HCT116 (cell line): ENCODE results near the gene PRSS27.

Source experiments
- ATF3 ChIP-seq: IDR thresholded peaks from 2 replicates; pipeline ENCODE4 v1.6.1; 2012
- ELF1 ChIP-seq: IDR thresholded peaks from 2 replicates; pipeline ENCODE4 v1.6.1; 2012; ENCODE audit warnings: low read depth, borderline replicate concordance
- POLR2AphosphoS5 ChIP-seq: IDR thresholded peaks from 2 replicates; pipeline ENCODE4 v1.6.1; 2011; ENCODE audit warnings: mild to moderate bottlenecking, low read depth, low read length, moderate library complexity
- RAD21 ChIP-seq: IDR thresholded peaks from 2 replicates; pipeline ENCODE4 v1.6.1; 2012; ENCODE audit warnings: low read depth, mild to moderate bottlenecking

- TF ChIP-seq ATF3 (no peak), ELF1 (no peak), RAD21 (no peak), POLR2AphosphoS5 (no peak)
These were observed 18.6 kb upstream of the PRSS27 start for GRCh38 chr16:2738615-2739014.
